Hepatic stellate cell (primary cell): Measurements from ENCODE around the gene FEZ2.

Experiments
- DNase-seq: peaks from one replicate; pipeline ENCODE4 v3.0.0; 2011; ENCODE audit warnings: low spot score

Gene FEZ2

DNA sequence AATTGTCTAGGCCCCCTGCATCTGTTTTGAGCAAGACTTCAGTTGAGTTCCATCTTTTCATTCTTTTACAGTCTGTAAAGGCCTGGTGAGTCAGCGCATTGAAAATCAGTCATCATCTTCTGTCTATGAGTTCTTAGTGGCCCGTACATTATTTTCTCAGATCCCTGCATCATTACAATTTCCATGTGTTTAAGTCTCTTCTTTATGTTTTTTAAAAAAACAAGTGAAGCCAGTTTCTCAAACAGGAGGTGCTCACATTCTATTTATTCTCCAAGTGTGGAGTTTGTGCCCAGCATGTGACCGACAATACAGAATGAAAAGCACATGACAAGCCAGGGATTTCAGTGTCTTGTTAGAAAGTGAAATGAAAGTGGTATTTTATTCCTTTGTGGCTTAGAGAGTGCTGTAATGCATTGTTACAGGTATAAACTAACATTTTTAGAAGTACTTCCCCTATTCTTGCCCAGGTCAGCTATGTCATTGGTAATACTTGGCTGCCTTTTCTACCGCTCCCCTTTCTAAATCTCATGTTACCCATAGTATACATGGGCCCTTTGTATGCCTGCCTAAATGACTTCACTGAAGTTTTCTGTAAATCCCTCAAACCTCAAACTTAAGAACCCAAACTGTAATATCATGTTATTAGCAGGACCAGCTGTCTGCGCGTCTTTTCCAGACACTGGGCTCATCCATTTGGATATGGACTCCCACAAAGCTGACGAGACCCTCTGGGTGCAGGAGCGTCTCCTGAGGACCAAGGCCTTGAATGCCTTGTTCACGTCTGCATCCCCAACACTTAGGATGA, 67.6 kb downstream of the FEZ2 start:
- peak; percentile 14 for DNase-seq

DNA sequence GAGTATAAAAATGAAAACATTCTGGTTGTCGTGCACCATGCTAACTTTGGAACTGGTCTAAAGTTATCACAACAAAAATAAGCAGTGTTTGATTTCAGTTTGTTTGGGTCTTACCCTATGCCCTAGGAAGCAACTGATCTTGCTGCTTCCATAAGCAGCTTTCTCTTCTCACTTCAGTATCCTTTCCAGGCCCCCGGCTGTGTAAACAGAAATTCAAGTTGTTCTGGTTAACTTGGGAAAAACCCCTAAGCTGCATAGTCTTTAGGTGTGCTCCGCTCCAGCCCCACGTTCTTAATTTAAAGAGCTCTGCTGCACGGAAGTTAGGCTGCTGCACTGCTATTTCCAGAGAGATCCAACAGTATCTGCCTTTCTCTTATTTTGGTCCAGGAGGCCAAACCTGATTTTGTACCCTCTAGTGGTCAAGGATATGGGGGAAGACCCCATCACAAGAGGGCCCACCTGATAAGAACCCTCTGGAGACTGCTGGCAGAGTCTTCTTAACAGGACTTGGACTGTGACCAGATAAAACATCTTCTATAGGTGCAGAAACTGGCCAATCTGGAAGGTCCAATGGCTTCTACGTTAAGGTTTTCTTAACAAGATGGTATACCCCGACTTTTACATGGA, 69.1 kb downstream of the FEZ2 start:
- no peak for DNase-seq

DNA sequence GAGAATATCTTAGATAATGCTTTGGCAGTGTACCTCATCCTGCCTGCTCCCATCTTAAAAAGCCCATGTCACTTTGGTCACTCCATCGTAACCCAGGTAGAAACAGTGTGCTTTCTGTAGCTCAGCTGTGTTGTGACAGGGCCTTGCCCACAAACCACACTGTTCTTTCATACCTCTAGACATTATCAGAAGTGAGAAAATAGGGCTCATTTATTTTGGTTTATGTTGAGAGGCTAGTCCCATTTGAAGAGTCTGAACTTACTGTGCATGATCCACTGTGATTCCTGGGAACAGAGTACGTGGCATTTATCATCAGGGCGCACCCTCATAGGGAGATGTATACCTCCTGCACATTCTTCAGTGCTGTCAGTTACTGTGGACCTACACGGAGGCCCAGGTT, 69.7 kb downstream of the FEZ2 start:
- no peak for DNase-seq

DNA sequence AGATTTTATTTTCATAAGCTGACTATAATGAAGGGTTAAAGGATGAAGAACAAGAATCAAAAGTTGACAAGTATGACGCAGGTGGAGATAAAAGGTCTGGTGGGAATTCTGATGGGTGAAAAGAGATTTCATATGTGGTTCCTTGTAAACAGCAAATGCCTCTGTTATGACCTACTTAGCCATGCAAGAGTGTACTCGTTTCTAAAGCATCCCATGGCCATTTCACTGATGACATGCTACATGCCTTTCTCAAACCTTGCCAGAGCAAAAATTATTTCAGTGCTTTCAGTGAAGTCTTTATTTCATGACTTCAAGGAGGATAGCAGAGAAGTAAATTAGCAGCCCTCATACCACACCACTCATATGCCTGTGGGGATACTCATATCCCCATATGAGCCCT, 71.7 kb downstream of the FEZ2 start:
- no peak for DNase-seq

DNA sequence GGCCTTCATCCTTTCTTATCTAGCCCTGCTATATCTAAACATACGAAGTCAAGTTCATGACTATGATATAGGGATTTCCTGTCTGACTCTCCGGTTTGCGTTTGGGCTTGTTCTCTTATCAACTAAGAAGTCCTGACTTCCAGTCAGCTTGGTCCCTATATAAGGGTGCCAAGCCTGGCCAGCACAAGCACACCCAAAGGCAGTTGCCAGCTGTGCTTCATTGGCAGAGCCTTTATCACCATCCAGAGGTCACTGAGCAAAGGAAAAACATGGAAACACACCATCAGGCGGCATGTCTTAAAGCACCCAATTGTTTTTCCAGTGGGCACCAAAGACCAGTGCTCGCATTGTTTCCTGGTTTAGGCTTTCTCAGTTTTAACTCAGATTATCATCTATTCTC, 72.7 kb downstream of the FEZ2 start:
- no peak for DNase-seq

DNA sequence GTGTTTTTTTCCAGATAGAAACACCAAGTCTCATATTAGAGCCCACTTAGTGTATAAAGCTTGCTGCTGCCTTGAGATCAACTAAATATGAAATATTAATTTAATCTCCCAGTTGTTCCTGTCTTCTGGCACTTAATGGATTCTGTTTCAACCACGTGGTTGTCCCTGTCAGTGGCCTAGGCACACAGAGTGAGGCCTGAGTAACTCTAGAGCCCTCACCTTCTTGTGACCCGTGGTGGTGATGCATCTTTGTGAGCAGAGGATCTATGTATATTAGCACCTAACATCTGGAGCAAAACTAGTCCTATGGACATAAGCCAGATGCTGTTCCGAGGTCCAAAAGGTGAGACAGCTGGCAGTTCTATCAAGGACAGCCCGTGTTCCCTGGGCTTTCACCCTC, 74.8 kb downstream of the FEZ2 start:
- DNase-seq = no peak

DNA sequence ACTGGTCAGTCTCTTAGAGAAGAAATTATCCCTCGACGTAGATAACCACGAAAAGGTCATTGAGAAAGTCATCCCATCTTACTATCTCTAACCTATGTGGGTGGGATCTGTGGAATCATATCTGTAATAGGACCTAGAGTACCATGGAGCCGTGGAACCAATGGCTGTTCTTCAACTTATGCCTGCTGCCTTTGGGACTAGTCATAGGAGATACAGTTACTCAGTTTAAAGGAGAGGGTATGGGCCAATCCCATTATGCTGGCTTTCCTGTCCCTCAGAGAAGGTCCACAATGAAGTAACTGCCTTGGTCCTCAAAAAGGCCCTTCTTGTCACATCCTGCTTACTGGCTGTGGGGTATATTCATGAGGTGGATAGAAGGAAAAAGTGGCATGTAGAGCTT, 77.5 kb downstream of the FEZ2 start:
- DNase-seq = no peak

DNA sequence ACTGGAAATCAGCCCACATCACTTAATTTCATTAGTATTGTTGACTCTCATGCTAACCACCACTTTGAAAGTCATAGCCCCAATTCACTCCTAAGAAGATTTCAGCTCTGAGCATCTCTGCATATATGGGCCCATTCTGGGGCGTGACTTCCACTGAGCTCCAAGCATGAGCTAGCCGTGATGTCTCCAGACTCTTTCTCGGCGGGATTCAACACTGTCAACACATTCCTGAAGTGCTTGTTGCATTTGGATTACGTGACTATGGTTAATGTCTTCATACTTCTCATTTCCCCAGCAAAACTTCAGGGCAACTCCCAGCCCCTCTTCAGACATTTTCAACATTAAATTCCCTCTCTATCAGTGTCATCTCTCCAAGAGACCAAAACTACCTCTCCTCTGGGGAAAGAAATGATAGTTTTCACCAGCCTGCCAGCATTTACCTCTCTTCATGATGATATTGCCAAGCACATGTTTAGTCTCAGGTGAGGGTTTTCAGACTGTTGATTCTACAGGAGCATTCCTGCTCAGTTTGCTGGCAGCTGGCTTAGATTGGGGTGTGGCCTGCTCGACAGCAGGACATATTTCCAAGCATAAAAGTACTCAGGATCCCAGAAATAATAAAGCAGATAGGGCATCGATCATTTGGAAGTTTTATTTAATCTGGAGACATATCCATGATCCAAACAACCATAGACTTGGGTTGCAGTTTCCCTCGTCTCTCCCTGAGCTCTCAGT, 81.7 kb downstream of the FEZ2 start:
- DNase-seq = peak; percentile 41

DNA sequence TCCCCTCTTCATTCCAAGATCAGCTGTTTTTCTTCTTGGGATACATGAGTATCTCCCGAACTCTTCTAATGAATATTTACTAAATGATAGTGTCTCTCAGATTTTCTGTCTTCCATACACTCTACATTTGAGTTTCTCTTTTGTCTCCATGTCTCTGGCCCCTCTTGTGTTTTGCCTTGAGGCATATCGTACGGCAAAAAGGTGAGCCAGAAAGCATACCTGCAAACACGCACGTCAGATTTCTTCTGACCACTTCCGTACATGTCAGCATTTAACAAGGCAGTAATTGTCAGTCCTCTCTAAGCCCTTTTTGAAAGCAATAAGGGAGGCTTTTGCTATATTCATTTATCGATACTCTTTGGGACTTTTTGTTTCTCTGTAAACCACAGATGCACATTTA, 82.4 kb downstream of the FEZ2 start:
- DNase-seq = no peak

DNA sequence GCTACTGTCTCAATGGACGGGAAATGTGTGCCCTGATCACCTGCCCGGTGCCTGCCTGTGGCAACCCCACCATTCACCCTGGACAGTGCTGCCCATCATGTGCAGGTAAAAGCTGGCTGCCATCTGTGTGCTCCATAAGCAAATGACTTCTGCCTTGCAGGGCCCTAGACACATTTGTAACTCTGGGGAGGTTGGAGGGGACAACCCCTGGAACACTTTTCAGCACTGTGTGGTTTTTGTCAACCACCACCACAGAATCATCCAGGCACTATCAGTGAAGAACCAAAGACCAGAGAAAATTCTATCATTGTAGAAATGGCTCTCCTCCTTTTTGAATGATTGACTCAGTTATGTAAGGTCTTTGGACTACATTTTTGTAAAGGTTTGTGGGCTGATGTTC, 84.3 kb downstream of the FEZ2 start:
- no peak for DNase-seq

DNA sequence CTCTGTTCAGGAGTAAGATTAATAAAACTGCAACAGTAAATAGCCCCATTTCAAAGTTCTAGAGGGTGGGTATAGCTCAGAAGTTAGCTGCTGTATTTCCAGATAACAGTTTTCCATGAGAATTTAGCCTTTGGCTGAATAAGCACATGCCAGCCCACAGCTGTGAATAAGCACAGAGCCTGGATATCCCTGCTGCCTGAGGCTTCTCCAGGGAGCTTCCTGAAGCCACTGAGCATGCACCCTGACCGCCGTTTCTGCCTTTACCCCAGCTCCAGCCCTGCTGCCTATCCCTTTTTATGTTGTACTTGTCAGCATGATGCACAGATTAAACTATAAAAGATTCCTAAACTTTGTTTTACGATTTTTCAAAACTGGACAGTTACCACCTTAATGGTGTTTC, 85.3 kb downstream of the FEZ2 start:
- no peak for DNase-seq

DNA sequence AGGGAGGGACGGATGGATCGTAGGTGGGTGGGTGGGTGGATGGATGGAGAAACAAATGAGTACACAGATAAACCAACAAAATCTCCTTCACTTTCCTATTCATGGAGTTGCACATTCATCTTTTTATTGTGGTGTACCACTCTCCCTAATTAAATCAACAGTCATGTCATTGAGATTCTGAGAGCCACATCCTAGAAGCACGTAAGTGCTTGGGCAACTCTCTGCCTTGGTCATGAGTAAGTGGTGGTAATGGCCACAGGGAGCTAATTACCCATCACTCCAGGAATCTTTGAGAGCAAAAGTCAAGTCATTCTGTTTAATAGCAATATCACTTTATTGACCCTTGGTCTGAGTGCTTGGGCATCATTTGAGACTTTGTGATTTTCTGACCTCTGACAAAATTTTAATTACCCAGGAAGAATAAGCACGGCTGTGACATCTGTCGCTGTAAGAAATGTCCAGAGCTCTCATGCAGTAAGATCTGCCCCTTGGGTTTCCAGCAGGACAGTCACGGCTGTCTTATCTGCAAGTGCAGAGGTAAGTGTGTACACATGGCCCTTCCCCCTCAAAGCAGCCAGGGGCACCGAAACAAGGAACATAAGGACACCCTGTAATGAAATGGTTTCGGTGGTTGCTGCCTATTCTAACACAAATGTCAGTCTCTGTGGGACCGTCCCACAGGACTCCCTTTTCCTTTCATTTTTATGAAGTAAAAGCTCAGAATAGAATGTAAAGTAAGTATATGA, 85.9 kb downstream of the FEZ2 start:
- no peak for DNase-seq

DNA sequence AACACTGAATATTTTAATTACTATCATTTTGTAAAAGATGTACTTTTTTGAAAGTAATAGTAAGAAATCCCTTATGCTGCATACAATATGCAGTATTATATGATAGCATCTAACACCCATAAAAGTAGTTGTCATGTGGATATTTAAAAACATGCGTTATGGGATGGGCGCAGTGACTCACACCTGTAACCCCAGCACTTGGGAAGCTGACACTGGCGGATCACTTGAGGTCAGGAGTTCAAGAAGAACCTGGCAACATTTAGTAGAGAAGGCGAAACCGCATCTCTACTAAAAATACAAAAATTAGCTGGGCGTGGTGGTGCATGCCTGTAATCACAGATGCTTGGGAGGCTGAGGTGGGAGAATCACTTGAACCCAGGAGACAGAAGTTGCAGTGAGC, 88.9 kb downstream of the FEZ2 start:
- DNase-seq = no peak

DNA sequence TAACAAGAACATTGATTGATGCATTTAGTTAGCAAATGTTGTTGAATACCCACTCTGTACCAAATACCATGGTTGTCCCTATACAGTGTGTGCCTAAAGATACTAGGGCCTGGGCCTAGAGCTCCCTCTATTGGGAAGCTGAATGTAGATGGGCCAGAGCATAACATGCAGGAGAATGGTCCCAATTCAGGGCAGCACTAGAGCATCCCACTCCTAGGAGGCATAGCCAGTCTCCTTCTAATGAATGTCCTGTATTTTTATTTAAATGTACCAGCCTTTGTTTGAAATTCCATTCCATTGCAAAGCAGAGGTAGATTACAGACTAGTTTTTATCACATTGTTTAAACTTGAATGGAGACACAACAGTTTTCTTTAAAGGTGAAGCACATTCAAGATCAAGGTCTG, 90.6 kb downstream of the FEZ2 start:
- DNase-seq = peak; percentile 24
